Ramos (cell line): ENCODE data around the gene ACACA.
"Not testable (repeated sequence)": the region's sequence is repeated elsewhere in the genome, so short reads cannot be mapped to it uniquely, and the experiment has no call there.

Experiments
- in situ Hi-C: fragments of 300-500 bp; cut with MboI; formaldehyde crosslinking; loops from one replicate; pipeline ENCODE4 v1.14.3; 2022; ENCODE audit warnings: low sequenced_read_pairs; ENCODE audit not compliant: unreplicated experiment

Gene ACACA

DNA sequence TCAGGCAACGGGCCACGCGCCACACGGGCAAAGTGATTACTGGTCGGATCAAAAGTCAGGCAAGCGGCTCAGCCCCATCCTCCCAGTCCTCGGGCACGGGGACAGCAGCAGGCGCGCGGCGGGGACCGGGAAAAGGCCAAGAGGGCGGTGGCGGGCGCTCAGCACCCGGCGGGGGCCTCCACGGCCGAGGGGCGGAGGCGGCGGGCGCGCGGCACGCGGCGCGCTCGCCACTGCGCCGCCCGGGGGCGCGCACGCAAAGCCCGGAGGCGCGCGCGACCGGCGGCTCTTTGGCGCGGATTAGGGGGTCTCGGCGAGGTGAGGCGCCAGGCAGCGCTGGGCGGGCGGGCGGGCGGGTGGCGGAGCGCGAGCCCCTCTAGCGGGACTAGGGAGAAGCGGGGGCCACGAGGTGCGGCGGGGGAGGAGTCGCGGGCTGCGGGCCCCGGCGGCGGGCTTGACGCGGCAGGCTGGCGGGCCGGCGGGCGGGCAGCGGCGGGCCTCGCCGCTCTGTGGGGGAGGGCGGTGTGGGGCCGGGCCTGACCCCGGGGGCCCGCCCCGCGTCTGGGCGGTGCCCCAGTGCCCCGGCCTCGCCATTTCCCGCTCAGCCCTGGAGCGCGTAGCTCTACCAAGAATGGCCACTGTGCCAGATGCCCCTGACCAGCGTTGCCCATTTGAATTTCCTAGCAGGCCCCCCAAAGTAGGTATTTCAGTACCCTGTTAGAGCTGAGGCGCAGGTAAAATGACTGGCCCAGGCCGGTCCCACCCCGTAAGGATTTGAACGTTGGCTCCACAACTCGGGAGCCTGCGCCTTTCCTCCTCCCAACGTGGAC, at the start of gene ACACA, which contains the start of gene TADA2A:
Gene ACACA (minus strand): TSS at position 202 of the 827 bp plus-strand sequence. CDS start 537 bp downstream, outside the sequence.
Gene TADA2A (plus strand): TSS at position 252 of the 827 bp plus-strand sequence. CDS start 4,480 bp downstream, outside the sequence.
- in situ Hi-C loops = no loop called here

DNA sequence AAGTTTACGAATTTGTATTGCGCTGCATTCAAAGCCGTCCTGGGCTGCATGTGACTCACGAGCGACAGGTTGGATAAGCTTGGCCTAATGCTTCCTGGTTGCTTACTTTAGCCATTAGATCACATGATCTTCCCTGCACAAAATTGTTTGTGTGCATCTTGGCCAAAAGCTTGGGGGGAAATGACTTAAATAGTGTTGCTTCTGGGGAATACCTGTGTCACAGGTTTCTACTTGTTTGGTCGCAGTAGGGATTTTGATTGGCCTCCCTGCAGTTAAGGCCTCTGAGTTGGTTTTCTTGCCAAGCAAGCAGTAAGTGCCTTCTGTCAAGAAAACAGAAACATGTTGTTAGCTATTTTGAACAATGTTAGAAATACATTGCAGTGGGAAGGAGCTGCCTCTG, 43.5 kb upstream of the ACACA start:
- in situ Hi-C loops = no loop called here

DNA sequence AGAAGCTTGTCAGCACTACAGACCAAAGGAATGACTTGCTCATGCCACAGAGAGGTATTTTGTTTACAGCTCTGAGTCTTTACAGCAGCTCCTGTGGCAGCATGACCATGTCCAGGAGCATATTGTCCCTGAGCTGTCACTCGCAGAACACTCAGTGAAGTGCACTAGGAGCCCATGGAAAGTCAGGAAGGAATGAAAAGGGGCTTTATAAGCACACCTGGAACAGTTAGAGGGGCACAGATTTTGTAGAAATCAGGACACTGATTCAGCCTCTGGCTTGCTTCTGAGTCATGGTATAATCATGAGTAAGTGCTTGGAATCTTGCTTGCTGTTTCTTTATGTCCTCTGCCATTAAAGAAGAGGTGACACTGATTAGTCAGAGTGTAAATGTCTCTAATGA, 41.0 kb upstream of the ACACA start:
- in situ Hi-C loops = no loop called here

DNA sequence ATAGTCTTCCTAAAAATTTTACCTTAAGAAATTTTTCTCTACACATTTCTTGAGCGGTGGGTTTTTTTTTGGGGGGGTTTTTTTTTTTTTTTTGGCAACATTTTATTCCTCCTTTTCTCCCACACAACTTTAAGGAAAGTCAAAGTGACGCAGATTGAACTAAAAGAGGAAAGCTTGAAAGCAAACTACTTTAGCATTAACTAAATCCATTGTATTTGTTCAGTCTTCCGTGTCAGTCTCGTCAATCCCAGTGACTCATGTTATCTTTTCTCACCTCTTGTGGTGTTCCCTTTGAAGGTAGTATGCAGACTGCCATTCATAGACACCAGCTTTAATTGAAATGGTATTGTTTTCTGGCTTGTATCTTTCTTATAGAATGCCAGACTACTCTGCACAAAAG, 39.4 kb upstream of the ACACA start:
- in situ Hi-C loops = no loop called here

DNA sequence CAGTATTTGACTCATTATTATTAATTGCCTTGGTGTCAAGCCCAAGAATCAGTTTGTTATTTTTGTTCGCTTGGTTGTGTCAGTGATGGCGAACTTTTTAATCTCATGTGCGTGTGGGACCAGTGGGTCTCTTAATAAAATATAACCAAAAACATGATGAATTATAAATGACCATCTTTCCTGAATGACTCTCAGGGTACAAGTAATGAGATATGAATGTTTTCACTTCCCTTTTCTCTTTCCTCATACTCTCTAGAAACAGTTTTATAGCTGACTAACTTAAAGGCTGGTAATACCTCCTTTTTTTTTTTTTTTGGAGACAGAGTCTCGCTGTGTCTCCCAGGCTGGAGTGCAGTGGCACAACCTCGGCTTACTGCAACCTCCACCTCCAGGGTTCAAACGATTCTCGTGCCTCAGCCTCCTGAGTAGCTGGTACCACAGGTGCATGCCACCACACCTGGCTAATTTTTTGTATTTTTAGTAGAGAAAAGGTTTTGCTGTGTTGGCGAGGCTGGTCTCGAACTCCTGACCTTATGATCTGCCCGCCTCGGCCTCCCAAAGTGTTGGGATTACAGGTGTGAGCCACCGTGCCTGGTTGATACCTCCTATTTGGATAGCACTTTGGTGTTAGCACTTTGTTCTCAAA, 34.9 kb upstream of the ACACA start:
- in situ Hi-C loops = not testable (repeated sequence)

DNA sequence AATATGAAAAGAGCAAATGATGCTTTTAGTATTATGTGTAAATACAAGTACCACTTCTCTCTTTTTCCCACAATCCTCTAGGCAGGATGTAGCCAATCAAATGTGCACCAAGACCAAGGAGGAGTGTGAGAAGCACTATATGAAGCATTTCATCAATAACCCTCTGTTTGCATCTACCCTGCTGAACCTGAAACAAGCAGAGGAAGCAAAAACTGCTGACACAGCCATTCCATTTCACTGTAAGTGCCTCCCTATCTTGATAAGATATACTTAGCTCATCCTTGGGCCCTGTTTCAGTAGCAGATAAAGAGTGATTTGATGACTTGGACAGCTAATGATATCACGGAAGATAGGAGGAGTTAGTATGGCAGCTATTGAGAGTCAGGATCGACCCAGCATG, 33.8 kb upstream of the ACACA start:
- in situ Hi-C loops = no loop called here

DNA sequence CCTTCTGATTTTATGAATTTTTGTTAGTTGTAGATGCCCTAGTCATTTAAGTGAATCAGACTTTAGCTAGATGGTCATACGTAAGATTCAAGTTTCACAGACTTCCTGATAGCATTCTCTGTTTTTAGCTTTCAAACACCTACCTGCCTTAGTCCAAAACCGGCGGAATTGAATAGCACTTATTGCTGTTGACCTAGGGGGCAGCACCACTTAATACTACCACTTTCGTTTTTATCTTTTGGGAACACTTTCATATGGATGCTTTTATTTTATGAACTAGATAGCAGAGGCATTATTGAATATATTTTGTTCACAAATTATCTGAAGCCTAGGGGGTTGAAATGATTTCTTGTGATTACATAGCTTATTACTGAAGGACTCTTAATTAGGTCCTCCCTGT, 31.5 kb upstream of the ACACA start:
- in situ Hi-C loops = no loop called here

DNA sequence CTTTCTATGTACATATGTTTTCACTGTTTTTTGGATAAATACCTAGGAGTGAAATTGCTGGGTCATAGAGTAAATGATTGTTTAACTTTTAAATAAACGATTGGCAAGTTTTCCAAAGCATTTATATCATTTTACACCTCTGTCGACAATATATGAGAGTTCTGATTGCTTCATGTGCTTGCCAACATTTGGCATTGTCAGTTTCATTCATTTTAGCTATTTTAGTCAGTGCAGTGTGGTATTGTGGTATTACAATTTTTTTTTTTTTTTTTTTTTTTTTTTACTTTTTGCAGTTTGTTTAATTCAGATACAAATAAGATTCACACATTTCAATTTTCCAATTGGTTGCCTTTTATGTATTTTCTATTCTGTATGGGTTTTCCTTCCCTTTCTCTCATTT, 26.0 kb upstream of the ACACA start:
- in situ Hi-C loops = no loop called here

DNA sequence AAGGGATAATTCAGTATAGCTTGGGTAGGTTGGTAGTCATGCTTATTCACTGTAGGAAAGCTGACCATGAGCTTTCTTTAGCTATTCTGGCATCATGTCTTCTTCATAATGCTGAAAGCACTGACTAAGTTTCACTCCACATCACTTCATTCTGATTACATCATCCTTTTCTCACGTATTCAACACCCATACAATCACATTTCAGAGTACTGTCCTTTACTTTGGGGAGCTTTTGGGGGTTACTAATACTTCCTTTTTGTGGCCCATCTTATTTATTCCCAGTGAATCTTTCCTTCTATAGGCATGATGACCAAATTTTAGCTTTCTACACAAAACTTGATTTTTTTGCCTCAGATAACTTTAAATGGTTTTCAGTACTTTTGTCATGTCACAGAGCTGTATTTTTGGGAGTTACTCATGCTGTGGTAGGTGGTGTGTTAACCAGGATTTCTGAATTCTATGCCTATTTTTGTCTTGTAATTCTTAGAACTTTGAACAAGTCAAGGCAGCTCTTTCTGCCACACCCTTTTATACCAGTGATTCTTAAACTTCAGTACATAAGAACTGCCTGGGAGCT, 23.5 kb upstream of the ACACA start:
- in situ Hi-C loops = no loop called here

DNA sequence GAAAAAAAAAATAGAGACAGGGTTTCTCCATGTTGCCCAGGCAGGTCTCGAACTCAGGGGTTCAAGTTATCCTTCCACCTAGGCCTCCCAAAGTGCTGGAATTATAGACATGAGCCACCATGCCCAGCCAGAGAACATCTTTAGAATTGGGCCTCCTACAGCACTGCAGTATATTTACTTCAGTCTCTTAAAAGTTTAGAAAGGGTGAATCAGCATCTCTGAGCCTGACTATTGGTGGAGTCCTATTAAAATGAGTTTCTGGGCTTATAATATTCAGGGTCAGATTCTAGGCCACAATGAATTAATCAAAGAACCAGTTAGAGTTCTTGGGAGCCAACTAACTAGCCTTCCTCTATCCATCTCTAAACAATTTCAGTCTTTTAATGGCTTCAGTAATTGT, 22.8 kb upstream of the ACACA start:
- in situ Hi-C loops = no loop called here

DNA sequence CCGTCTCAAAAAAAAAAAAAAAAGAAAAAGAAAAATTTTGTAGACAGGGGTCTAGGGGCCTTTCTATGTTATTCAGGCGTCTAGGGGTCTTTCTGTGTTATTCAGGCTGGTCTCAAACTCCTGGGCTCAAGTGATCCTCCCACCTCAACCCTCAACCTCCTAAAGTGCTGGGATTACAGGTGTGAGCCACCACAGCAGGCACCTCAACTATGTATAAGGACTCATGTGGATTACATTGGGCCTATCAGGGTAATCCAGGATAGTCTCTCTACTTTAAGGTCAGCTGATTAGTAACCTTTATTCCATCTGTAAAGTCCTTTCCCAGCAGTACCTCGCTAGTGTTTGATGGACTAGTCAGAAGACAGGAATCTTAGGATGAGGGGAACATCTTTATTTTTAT, 22.4 kb upstream of the ACACA start:
- in situ Hi-C loops = no loop called here

DNA sequence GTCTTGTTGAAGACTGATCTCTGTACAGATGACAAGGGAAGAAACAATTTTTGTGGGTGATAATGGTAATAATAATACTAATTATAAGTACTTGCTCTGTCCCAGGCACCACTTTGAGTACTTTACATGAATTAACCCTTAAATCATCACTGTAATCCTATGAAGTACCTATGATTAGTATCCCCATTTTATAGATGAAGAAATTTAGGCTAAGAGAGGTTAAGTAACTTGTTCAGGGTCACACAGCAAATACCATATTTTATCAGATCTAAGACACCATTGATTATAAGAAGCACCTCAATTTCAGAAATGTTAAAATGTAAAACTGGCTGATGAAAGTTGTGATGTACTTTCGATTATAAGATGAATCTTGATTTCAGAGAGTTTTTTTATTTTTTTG, 18.6 kb upstream of the ACACA start:
- in situ Hi-C loops = no loop called here

DNA sequence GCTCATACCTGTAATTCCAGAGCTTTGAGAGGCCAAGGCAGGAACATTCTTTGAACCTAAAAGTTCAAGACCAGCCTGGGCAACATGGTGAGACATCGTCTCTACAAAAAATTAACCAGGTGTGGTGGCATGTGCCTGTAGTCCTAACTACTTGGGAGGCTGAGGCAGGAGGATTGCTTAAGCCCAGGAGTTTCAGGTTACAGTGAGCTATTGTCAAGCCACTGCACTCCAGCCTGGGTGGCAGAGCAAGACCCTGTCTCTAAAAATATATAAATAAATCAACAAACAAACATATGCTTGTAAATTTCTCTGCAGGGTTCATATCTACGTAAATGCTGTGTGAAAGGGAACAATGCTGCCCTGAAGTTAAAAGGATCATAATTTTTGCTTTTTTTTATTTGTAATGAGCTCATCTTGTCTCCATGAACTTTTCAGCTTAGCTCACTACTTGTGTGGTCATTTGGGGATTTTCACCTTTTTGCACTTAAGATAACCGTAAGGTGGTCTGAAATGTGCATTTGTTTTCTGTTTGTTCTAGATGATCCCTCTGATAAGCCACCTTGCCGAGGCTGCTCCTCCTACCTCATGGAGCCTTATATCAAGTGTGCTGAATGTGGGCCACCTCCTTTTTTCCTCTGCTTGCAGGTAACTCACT, 16.5 kb upstream of the ACACA start:
- in situ Hi-C loops = no loop called here

DNA sequence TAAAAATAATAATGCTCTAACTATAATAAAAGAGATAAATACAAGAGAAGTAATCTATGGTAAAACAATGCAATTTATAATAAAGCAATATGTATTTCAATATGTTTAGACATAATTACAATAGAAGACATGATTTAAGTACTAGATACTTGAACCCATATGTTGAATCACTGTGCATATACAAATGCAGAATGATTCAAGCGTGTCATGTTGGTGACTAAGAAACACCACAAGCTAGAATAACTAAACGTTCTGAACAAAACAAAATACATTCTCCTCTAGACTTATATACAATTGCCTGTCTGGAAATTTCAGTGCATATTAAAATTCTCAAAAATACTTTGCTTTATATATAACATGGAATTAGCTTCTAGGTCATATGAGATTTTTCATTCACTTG, 11.2 kb upstream of the ACACA start:
- in situ Hi-C loops = no loop called here

DNA sequence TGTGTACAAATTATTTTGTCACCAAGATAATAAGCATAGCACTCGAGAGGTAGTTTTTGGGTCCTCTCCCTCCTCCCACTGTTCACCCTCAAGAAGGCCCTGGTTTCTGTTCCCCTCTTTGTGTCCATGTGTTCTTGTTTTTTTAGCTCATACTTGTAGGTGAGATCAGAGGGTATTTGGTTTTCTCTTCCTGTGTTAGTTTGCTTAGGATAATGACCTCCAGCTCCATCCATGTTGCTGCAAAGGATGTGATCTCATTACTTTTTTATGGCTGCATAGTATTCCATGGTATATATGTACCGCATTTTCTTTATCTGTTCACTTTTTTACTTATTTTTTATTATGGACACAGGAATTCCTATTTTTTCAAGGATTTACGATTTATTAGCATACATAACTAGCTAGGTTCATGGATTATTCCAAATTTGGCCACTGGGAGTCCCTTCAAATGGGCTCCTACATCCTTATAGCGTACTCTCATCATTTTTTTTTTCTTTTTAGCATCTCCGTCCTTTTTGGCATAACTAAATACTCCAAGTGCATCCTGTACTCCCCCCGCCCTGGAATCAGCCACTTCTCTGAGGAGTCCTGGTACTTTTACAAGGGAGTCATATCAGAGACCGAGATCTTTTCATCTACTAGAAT, 7.4 kb upstream of the ACACA start:
- in situ Hi-C loops = no loop called here

DNA sequence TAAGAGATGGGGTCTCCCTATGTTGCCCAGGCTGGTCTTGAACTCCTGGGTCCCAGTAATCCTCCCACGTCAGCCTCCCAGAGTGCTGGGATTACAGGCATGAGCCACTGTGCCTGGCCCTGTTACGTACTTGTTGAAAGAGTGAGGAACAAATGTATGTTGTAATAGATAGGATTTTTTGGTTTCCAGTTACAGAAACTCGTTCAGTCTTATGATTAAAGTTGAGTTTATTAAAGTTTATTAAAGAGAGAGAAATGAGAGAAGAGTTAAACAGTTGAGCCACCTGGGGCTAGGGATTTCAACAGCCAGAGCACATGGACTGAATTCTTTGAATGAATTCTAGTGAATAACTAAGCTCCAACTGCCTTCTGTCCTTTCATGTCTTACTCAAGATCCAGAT, 3.7 kb upstream of the ACACA start:
- in situ Hi-C loops = no loop called here

DNA sequence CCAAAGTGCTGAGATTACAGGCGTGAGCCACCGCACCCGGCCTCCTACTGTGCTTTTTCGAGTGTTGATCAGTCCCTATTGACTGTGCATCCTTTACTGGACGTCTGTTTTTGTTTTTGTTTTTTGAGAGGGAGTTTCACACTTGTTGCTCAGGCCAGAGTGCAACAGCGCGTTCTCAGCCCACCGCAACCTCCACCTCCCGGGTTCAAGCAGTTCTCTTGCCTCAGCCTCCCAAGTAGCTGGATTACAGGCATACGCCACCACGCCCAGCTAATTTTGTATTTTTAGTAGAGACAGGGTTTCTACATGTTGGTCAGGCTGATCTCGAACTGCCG, 1.5 kb upstream of the ACACA start:
- in situ Hi-C loops = not testable (repeated sequence)

DNA sequence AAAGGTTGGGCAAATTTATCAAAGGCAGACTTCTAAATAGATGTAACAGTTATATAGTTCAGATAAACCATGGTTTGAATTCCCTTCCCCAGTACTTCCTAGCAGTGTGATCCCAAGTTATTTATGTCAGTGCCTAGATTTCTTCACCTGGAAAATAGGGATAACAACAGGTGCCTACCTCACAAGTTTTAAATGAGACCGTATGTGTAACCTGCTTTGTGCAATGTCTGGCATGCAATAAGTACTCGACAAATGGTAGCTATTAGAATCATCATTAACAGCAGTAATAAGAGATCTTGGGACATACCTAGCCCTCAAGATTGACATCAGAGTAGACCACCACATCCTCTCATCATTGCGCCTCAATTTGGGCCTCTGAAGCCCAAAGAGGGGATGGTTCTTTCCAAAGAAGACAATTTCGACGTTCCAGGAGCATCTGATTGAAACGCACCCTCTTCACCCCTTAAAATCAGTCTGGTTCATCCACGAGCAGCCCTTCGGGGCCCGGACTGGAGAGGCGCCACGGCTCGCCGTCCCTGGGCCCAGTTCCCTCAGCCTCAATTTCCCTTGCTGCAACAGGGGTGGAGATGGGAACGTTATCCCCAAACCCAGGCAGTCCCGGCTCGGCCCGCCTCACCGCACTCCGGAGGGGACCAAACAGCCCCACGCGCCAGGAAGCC, 541 bp downstream of the ACACA start:
- in situ Hi-C loops = no loop called here

DNA sequence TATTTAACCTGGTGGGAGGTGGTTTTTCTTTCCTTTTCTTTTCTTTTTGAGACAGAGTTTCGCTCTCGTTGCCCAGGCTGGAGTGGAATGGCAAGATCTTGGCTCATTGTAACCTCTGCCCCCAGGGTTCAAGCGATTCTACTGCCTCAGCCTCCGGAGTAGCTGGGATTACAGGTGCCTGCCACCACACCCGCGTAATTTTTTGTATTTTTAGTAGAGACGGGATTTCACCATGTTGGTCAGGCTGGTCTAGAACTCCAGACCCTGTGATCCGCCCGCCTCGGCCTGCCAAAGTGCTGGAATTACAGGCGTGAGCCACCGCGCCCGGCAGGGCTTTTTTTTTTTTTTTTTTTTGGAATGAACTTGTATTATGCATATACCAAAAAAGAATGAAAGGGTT, 1.1 kb downstream of the ACACA start:
- in situ Hi-C loops = not testable (repeated sequence)

DNA sequence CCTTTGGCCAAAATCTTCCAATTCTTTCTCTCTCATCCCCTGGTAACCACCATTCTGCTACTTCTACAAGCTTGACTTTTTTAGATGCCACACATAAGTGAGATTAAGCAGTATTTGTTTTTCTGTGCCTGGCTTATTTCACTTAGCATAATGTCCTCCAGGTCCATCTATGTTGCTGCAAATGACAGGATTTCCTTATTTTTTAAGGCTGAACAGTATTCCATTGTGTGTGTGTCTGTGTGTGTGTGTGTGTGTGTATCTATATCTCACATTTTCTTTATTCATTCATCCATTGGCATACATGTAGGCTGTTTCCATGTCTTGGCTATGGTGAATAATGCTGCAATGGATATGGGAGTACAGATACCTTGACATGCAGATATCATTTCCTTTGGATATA, 6.1 kb downstream of the ACACA start:
- in situ Hi-C loops = no loop called here
